SKM-1 (cell line): Measurements from ENCODE around the gene ADAM21.
"Not testable (repeated sequence)": the region's sequence is repeated elsewhere in the genome, so short reads cannot be mapped to it uniquely, and the experiment has no call there.

Experiments
- DNase-seq: peaks from one replicate; lab custom pipeline; 2025; ENCODE audit not compliant: unreplicated experiment; lab: John Stamatoyannopoulos, UW

The ADAM21 gene

DNA sequence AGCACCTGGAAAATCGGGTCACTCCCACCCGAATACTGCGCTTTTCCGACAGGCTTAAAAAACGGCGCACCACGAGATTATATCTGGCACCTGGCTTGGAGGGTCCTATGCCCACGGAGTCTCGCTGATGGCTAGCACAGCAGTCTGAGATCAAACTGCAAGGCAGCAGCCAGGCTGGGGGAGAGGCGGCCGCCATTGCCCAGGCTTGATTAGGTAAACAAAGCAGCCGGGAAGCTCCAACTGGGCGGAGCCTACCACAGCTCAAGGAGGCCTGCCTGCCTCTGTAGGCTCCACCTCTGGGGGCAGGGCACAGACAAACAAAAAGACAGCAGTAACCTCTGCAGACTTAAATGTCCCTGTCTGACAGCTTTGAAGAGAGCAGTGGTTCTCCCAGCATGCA, 23.5 kb downstream of the ADAM21 start:
- DNase-seq: not testable (repeated sequence)

DNA sequence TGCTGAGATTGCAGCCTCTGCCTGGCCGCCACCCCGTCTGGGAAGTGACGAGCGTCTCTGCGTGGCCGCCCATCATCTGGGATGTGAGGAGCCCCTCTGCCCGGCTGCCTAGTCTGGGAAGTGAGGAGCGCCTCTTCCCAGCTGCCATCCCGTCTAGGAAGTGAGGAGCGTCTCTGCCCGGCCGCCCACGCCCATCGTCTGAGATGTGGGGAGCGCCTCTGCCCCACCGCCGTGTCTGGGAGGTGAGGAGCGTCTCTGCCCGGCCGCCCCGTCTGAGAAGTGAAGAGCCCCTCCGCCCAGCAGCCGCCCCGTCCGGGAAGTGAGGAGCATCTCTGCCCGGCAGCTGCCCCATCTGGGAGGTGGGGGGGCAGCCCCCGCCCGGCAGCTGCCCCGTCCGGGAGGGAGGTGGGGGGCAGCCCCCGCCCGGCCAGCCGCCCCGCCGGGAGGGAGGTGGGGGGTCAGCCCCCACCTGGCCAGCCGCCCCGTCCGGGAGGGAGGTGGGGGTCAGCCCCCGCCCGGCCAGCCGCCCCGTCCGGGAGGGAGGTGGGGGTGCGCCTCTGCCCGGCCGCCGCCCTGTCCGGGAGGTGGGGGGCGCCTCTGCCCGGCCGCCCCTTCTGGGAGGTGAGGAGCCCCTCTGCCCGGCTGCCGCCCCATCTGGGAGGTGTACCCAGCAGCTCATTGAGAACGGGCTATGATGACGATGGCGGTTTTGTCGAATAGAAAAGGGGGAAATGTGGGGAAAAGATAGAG, 25.6 kb downstream of the ADAM21 start:
- not testable (repeated sequence) for DNase-seq

DNA sequence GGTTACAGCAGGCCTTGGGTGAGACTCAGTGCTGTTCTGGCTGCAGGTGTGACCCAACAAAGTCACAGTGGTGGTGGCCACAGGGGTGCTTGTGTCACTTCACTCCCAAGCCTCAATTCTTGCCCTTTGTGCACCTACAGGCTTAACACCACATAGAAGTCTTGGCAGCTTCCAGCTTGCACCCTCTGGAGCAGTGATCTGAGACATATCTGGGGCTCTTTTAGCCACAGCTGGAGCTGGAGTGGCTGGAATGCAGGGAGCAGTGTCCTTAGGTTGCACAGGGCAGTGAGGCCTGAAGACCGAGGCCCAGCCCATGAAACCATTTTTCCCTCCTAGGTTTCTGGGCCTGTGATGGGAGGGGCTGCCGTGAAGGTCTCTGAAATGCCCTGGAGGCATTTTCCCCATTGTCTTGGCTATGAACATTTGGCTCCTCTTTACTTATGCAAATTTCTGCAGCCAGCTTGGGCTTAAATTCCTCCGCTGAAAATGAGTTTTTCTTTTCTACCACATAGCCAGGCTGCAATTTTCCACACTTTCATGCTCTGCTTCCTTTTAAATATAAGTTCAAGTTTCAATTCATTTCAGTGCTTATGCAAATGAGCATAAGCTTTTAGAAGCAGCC, 37.7 kb downstream of the ADAM21 start:
- DNase-seq: no peak

DNA sequence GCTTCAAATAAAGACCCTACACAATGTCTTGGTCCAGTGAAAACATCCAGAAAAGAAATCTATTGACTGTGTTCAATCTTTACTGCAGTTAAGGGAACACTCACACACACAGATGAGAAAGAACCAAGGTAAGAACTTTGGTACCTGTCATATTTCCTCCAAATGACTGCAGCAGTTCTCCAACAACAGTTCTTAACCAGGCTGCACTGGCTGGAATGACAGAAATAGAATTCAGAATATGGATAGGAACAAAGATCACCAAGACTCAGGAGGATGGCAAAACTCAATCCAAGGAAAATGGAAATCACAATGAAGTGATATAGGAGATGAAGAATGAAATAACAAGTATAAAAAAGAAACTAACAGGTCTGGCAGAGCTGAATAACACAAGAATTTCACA, 46.2 kb downstream of the ADAM21 start:
- no peak for DNase-seq
